B cell (primary cell): ENCODE data around the gene BMPR1A. TPM values are rescaled to one million over a fixed set of nuclear protein-coding genes. Genes with fewer than 3 reads are reported as not detected.
"Not testable (repeated sequence)": the region's sequence is repeated elsewhere in the genome, so short reads cannot be mapped to it uniquely, and the experiment has no call there.

ENCODE experiments used
- ATAC-seq: fragments of 200-7000 bp; cut with Tn5 transposase; one replicate; pipeline ENCODE4 v1.10.0; 2021; ENCODE audit warnings: low read depth, mild to moderate bottlenecking, moderate number of reproducible peaks, moderate library complexity
- CTCF ChIA-PET: fragments of 350-600 bp; sonication (Branson Sonifier 250); formaldehyde crosslinking; loops from one replicate; lab custom pipeline; 2021; ENCODE audit warnings: antibody characterized with exemption, inconsistent platforms; lab: Charles Lee
- POLR2A ChIA-PET: fragments of 350-600 bp; sonication (Branson Sonifier 250); formaldehyde crosslinking; loops from one replicate; lab custom pipeline; 2021; ENCODE audit warnings: antibody characterized with exemption; lab: Charles Lee
- DNase-seq: peaks from one replicate; pipeline ENCODE4 v3.0.0; 2013
- H2AFZ ChIP-seq: 2 replicates; pipeline ENCODE4 v1.6.1; 2012; ENCODE audit warnings: mild to moderate bottlenecking, low read depth, low read length; ENCODE audit not compliant: insufficient read depth, poor library complexity, severe bottlenecking
- H3K27ac ChIP-seq, 2 donors: 1 replicate in 1 of 2; 2 replicates in 1 of 2; pipeline ENCODE4 v1.5.1; 2012 to 2013; ENCODE audit warnings: low read length in 2 of 2, mild to moderate bottlenecking in 2 of 2, moderate library complexity in 1 of 2
- H3K27me3 ChIP-seq, 4 experiments: fragments of 200-600 bp in 1 of 4; sonication (generic) in 1 of 4; replicated peaks in 1 of 4; 1 replicate in 2 of 4; 2 replicates in 2 of 4; pipeline versions ENCODE4 v1.6.1 to v1.7.0; 2013 to 2016; ENCODE audit warnings: low read length in 3 of 4, mild to moderate bottlenecking in 2 of 4, mixed read lengths in 1 of 4, moderate library complexity in 1 of 4; ENCODE audit not compliant: insufficient read depth in 4 of 4, control insufficient read depth in 3 of 4; ENCODE audit errors: control extremely low read depth in 1 of 4
- H3K36me3 ChIP-seq, 2 experiments: replicated peaks in 1 of 2; 1 replicate in 1 of 2; 2 replicates in 1 of 2; pipeline versions ENCODE4 v1.6.1 to v1.7.1; 2013; ENCODE audit warnings: low read length in 1 of 2; ENCODE audit not compliant: insufficient read depth in 2 of 2, control insufficient read depth in 1 of 2; ENCODE audit errors: control extremely low read depth in 1 of 2, extremely low read depth in 1 of 2
- H3K4me1 ChIP-seq, 2 donors: fragments of 200-600 bp in 1 of 2; sonication (generic) in 1 of 2; 1 replicate in 1 of 2; 2 replicates in 1 of 2; pipeline versions ENCODE4 v1.5.1 to v1.6.1; 2013 to 2017; ENCODE audit warnings: low read length in 2 of 2; ENCODE audit not compliant: control insufficient read depth in 2 of 2, insufficient read depth in 2 of 2
- H3K4me2 ChIP-seq: replicated peaks from 2 replicates; pipeline ENCODE3; 2012; ENCODE audit warnings: mild to moderate bottlenecking, low read depth, low read length; ENCODE audit not compliant: poor library complexity, severe bottlenecking
- H3K4me3 ChIP-seq, 5 experiments: fragments of 200-600 bp in 1 of 5; sonication (generic) in 1 of 5; 1 replicate in 3 of 5; 2 replicates in 2 of 5; pipeline versions ENCODE4 v1.5.1 to v1.7.0; 2011 to 2016; ENCODE audit warnings: low read length in 4 of 5, mild to moderate bottlenecking in 4 of 5, low read depth in 2 of 5, control low read depth in 1 of 5, moderate library complexity in 1 of 5; ENCODE audit not compliant: insufficient read depth in 1 of 5; ENCODE audit errors: control extremely low read depth in 1 of 5, extremely low read depth in 1 of 5
- H3K79me2 ChIP-seq: fragments of 200-600 bp; sonication (generic); one replicate; pipeline ENCODE4 v1.6.0; 2016; ENCODE audit warnings: low read length; ENCODE audit not compliant: control insufficient read depth, insufficient read depth
- H3K9ac ChIP-seq: fragments of 200-600 bp; sonication (generic); 2 replicates; pipeline ENCODE4 v1.6.1; 2017; ENCODE audit warnings: mild to moderate bottlenecking, low read length, moderate library complexity
- H3K9me3 ChIP-seq, 3 donors: one replicate each; pipeline versions ENCODE4 v1.6.1 to v1.7.1; 2013; ENCODE audit warnings: low read length in 2 of 3; ENCODE audit not compliant: control insufficient read depth in 2 of 3, insufficient read depth in 1 of 3; ENCODE audit errors: control extremely low read depth in 1 of 3
- H4K20me1 ChIP-seq: 2 replicates; pipeline ENCODE4 v1.6.0; 2012; ENCODE audit warnings: mild to moderate bottlenecking, low read length; ENCODE audit not compliant: insufficient read depth, control insufficient read depth, poor library complexity, severe bottlenecking
- H3K27ac Mint-ChIP-seq: one replicate; pipeline ENCODE4 v1.8.0; 2021; ENCODE audit warnings: mixed read lengths
- H3K27me3 Mint-ChIP-seq: one replicate; pipeline ENCODE4 v1.8.0; 2021; ENCODE audit warnings: mixed read lengths
- H3K4me1 Mint-ChIP-seq: one replicate; pipeline ENCODE4 v1.8.0; 2021; ENCODE audit warnings: mixed read lengths
- H3K4me3 Mint-ChIP-seq: one replicate; pipeline ENCODE4 v1.8.0; 2021; ENCODE audit warnings: mixed read lengths
- H3K9me3 Mint-ChIP-seq: one replicate; pipeline ENCODE4 v1.8.0; 2022; ENCODE audit warnings: mixed read lengths; ENCODE audit not compliant: insufficient read depth
- CTCF ChIP-seq: fragments of 200-600 bp; IDR thresholded peaks from one replicate; pipeline ENCODE4 v1.8.0; 2022; ENCODE audit warnings: antibody characterized with exemption, mild to moderate bottlenecking
- EZH2 ChIP-seq: IDR thresholded peaks from 2 replicates; pipeline ENCODE4 v1.6.1; 2012; ENCODE audit warnings: borderline replicate concordance, low read depth, mild to moderate bottlenecking, moderate library complexity, low read length; ENCODE audit not compliant: insufficient read depth, poor library complexity, severe bottlenecking
- WGBS: methylation state at CpG from one replicate; pipeline ENCODE4 v1.1.5; 2013; ENCODE audit warnings: missing lambda C conversion rate; ENCODE audit not compliant: insufficient coverage; 5-methylcytosine and 5-hydroxymethylcytosine counted together
- intact Hi-C: fragments of 100-400 bp; cut with micrococcal nuclease; formaldehyde crosslinking; loops from one replicate; pipeline ENCODE4 v1.10.0; 2022
- polyA plus RNA-seq: library from polyadenylated mRNA; depleted of rRNA; stranded (reverse); fragments of >200 nt; gene quantifications from 2 replicates; pipeline ENCODE4 v1.2.3, GENCODE V29; 2012
- total RNA-seq, 2 donors: library from RNA; stranded (reverse); fragments of 120-200 nt in 1 of 2; gene quantifications; 1 replicate in 1 of 2; 2 replicates in 1 of 2; pipeline versions ENCODE4 v1.2.3 to v1.2.4, GENCODE V29; 2013 to 2022

The BMPR1A gene
- total and polyA plus RNA-seq, 2 donors (not counting 1 experiment from before 2014, with no cell fraction given) = 1.9 to 15.1 TPM

DNA sequence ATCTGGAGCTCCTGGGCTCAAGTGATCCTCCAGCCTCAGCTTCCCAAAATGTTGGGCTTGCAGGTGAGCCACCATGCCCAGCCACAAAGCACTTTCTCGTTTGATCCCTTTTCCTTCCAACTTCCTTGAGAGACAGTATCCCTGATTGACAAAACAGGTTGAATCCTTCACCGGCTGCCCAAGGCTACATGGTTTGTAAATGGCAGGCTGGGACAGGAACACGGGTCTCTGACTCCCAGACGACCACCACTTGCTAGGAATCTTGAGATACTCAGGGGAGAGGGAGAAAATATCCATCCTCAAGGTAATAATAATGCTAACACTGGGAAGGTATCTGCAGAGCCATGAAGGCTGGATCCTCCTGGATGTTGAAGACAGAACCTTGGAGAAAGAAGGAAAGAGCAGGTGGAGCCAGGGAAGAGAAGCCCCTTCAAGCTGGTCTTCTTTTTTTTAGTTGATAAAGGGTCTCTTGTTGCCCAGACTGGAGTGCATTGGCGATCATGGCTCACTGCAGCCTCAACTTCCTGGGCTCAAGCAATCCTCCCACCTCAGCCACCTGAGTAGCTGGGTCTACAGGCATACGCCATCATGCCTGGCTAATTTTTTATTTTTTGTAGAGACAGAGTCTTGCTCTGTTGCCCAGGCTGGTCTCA is 181.2 kb downstream of the BMPR1A start:
- H3K9me3 Mint-ChIP-seq = no peaks in the 10 kb centered on the region
- no peaks in the 10 kb centered on the region for H3K27me3 Mint-ChIP-seq
- WGBS = no CpG with 5 or more reads among the region's 6 CpGs
- no peaks in the 10 kb centered on the region for H3K79me2 ChIP-seq
- no peaks in the 10 kb centered on the region for H3K4me1 Mint-ChIP-seq
- no peaks in the 10 kb centered on the region for H3K27me3 ChIP-seq
- H3K27ac ChIP-seq = no peak overlapping the region
- H3K9ac ChIP-seq = no peak overlapping the region
- no peaks in the 10 kb centered on the region for H4K20me1 ChIP-seq
- ATAC-seq (no peak), DNase-seq (no peak)
- CTCF ChIA-PET = interaction anchor here (1.1 to 4.3 kb wide), 7 partner anchors 9 to 102 kb away, joined by 3 to 19 read pairs (median 5); partner anchors contain the start of gene ADIRF
- H2AFZ ChIP-seq = no peak overlapping the region
- H3K36me3 ChIP-seq = no peaks in the 10 kb centered on the region
- intact Hi-C loops = loop anchor here (10.0 kb wide), 1 partner anchor 567 kb away; the partner anchor contains the start of gene MINPP1
- no peak overlapping the region for H3K4me2 ChIP-seq
- TF ChIP-seq CTCF (no peak), EZH2 (no peak)
- POLR2A ChIA-PET = no interaction called here
- no peaks in the 10 kb centered on the region for H3K9me3 ChIP-seq
- no peak overlapping the region for H3K4me3 Mint-ChIP-seq
- H3K4me1 ChIP-seq = peaks cover 0 to 4% of the 10 kb centered on the region in 2 donors
- no peak overlapping the region for H3K27ac Mint-ChIP-seq
- no peak overlapping the region for H3K4me3 ChIP-seq

- Histone ChIP-seq H3K27ac (no peak overlapping the region), H3K9me3 (peaks cover 0 to under 1% (median 0%) of the 10 kb centered on the region in 3 donors), H2AFZ (no peak overlapping the region), H3K4me1 (peaks cover 0 to 4% of the 10 kb centered on the region in 2 donors), H3K4me3 (no peak overlapping the region), H4K20me1 (no peaks in the 10 kb centered on the region), H3K36me3 (no peaks in the 10 kb centered on the region), H3K4me2 (no peak overlapping the region), H3K27me3 (no peaks in the 10 kb centered on the region), H3K79me2 (no peaks in the 10 kb centered on the region), H3K9ac (no peak overlapping the region)
- H3K27ac Mint-ChIP-seq = no peak overlapping the region
- DNase-seq = no peak
- TF ChIP-seq CTCF (no peak), EZH2 (no peak)
- intact Hi-C loops = loop anchor here (10.0 kb wide), 1 partner anchor 567 kb away; the partner anchor contains the start of gene MINPP1
- no peaks in the 10 kb centered on the region for H3K4me1 Mint-ChIP-seq
- H3K27me3 Mint-ChIP-seq = no peaks in the 10 kb centered on the region
- no peaks in the 10 kb centered on the region for H3K9me3 Mint-ChIP-seq
- 97% methylated on average over 2 of the region's 2 CpGs for WGBS
- no peak for ATAC-seq
- H3K4me3 Mint-ChIP-seq = no peak overlapping the region
- CTCF ChIA-PET = interaction anchor here (0.7 to 4.3 kb wide), 11 partner anchors 8 to 1996 kb away, joined by 3 to 19 read pairs (median 4); partner anchors contain the start of gene ADIRF
- POLR2A ChIA-PET = no interaction called here
Measured at GRCh38 chr10:86938260-86938659, 181.8 kb downstream of the BMPR1A start.

DNA sequence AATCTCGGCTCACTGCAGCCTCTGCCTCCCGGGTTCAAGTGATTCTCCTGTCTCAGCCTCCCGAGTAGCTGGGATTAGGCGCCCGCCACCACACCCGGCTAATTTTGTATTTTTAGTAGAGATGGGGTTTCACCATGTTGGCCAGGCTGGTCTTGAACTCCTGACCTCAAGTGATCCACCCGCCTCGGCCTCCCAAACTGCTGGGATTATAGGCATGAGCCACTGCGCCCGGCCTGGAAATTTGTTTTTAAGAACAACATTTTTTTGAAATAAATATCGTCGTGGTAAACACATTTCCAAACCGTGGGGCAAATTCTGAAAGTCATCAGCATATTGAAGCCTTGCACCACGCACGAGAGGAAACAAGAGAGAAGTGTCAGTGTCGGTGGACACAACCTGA is 183.7 kb downstream of the BMPR1A start:
- H2AFZ ChIP-seq, H3K27me3 ChIP-seq, H3K4me1 Mint-ChIP-seq, ATAC-seq, H3K27ac Mint-ChIP-seq, H3K4me2 ChIP-seq, H3K9ac ChIP-seq, H3K36me3 ChIP-seq, H3K79me2 ChIP-seq, intact Hi-C loops, H3K4me3 Mint-ChIP-seq, H3K9me3 Mint-ChIP-seq, H3K4me1 ChIP-seq, H4K20me1 ChIP-seq, H3K9me3 ChIP-seq, H3K27ac ChIP-seq, H3K4me3 ChIP-seq, H3K27me3 Mint-ChIP-seq, DNase-seq: not testable (repeated sequence)
- ChIA-PET POLR2A (interaction anchor here (0.7 kb wide), 1 partner anchor 127 kb away, joined by 5 read pairs; no protein-coding TSS in a partner anchor), CTCF (interaction anchor here (0.7 to 4.3 kb wide), 6 partner anchors 8 to 276 kb away, joined by 3 to 19 read pairs (median 4); partner anchors contain the start of gene ADIRF)
- WGBS = 96% methylated on average over 10 of the region's 16 CpGs
